ENCODE results near the gene GRPEL1. TPM values are rescaled to one million over a fixed set of nuclear protein-coding genes. Genes with fewer than 3 reads are reported as not detected.

Gene GRPEL1
- total and polyA plus RNA-seq, 2 of the 13 experiments (the other 11 are each of a cell fraction or from before 2014, with no cell fraction given) = 32.3 to 141 TPM

GRCh38 chr4:7043284-7044136 is 24.4 kb downstream of the GRPEL1 start, which contains the start of gene TADA2B (continued):
- TF ChIP-seq CENPBD1 (CRISPR knock-in tag; IDR thresholded peaks at IDR 0.05; ENCODE audit: borderline replicate concordance, low read depth) (no peak), AKNA (CRISPR knock-in tag; IDR thresholded peaks at IDR 0.05; ENCODE audit: borderline replicate concordance) (no peak), ZFP91 (CRISPR knock-in tag; IDR thresholded peaks at IDR 0.05; ENCODE audit: borderline replicate concordance) (peak; percentile 65; the same call in 1 of the 2 replicates), FOXA1 (IDR thresholded peaks at IDR 0.05) (no peak), FOXA1 (CRISPR knock-in tag; IDR thresholded peaks at IDR 0.05) (no peak; the same call in 1 of the 2 replicates), ZNF878 (CRISPR knock-in tag; IDR thresholded peaks at IDR 0.05) (no peak), SUZ12 (IDR thresholded peaks at IDR 0.05; ENCODE audit: low read depth, low read length) (no peak), MBNL3 (CRISPR knock-in tag; conservative IDR thresholded peaks at IDR 0.05) (no peak), ZFP41 (CRISPR knock-in tag; IDR thresholded peaks at IDR 0.05; ENCODE audit: borderline replicate concordance) (no peak), MIER2 (CRISPR knock-in tag; IDR thresholded peaks at IDR 0.05) (no peak), ZNF776 (CRISPR knock-in tag; IDR thresholded peaks at IDR 0.05) (peak; percentile 57; the same call in 1 of the 2 replicates), POLR2A (IDR thresholded peaks at IDR 0.05; ENCODE audit: insufficient read depth in 1 of 2, low read depth in 2 of 2, low read length in 2 of 2) (peak in 1 of 2 experiments; percentile 21; a peak in 1 of 4 replicates), ZNF484 (CRISPR knock-in tag; IDR thresholded peaks at IDR 0.05; ENCODE audit: borderline replicate concordance, low read depth) (no peak), ETS1 (CRISPR knock-in tag; IDR thresholded peaks at IDR 0.05) (no peak), EED (CRISPR knock-in tag; IDR thresholded peaks at IDR 0.05) (no peak), ZNF850 (CRISPR knock-in tag; conservative IDR thresholded peaks at IDR 0.05) (no peak), ZNF660 (CRISPR knock-in tag; IDR thresholded peaks at IDR 0.05; ENCODE audit: borderline replicate concordance, low read depth) (no peak), ZNF614 (CRISPR knock-in tag; IDR thresholded peaks at IDR 0.05; ENCODE audit: borderline replicate concordance) (peak; percentile 15; the same call in 1 of the 2 replicates), FOSL2 (CRISPR knock-in tag; IDR thresholded peaks at IDR 0.05) (no peak), ZNF607 (CRISPR knock-in tag; IDR thresholded peaks at IDR 0.05; ENCODE audit: borderline replicate concordance) (0 out of 2 replicates have a peak, but pooled peaks have one; percentile 26), NFRKB (IDR thresholded peaks at IDR 0.05) (no peak), GATA4 (IDR thresholded peaks at IDR 0.05; ENCODE audit: borderline replicate concordance, low read depth) (no peak), ZFP36 (IDR thresholded peaks at IDR 0.05; ENCODE audit: borderline replicate concordance, low read depth, low read length, partially characterized antibody) (no peak)

All from HepG2 (cell line).